Measurements from ENCODE around the gene RAB31.

Gene RAB31

GRCh38 chr18:9822587-9823185 lies 114.6 kb downstream of the RAB31 start:
- Histone ChIP-seq H3K36me3 (ENCODE audit: insufficient read depth, low read length) (no peaks in the 10 kb centered on the region), H3K79me2 (ENCODE audit: insufficient read depth, low read length) (no peaks in the 10 kb centered on the region), H3F3A (ENCODE audit: insufficient read depth, low read length) (no peaks in the 10 kb centered on the region), H3K4me3 (ENCODE audit: low read depth, low read length, poor library complexity, severe bottlenecking) (no peak overlapping the region), H3K9me3 (ENCODE audit: low read length) (peaks cover 3% of the 10 kb centered on the region; the same call in 1 of the 2 replicates), H3K4me2 (ENCODE audit: low read length) (no peak overlapping the region), H3K9ac (ENCODE audit: low read length) (no peak overlapping the region), H3K9me2 (ENCODE audit: low read depth, low read length) (no peaks in the 10 kb centered on the region), H3K27ac (ENCODE audit: low read depth, low read length, poor library complexity, severe bottlenecking) (no peak overlapping the region), H3K4me1 (ENCODE audit: insufficient read depth, low read length, severe bottlenecking) (no peaks in the 10 kb centered on the region), H3K27me3 (ENCODE audit: insufficient read depth, low read length) (peaks cover 7% of the 10 kb centered on the region; the same call in 1 of the 2 replicates), H4K20me1 (ENCODE audit: insufficient read depth, low read length) (no peaks in the 10 kb centered on the region), H2AFZ (ENCODE audit: low read length) (no peak overlapping the region)
- TF ChIP-seq CTCF (IDR thresholded peaks at IDR 0.05; ENCODE audit: low read length) (no peak), EZH2 (IDR thresholded peaks at IDR 0.05; ENCODE audit: borderline replicate concordance, low read length) (no peak)

GRCh38 chr18:9823805-9824473 lies 115.8 kb downstream of the RAB31 start:
- H3K79me2 ChIP-seq (ENCODE audit: insufficient read depth, low read length) = no peaks in the 10 kb centered on the region
- no peaks in the 10 kb centered on the region for H3K36me3 ChIP-seq (ENCODE audit: insufficient read depth, low read length)
- H3F3A ChIP-seq (ENCODE audit: insufficient read depth, low read length) = no peaks in the 10 kb centered on the region
- no peaks in the 10 kb centered on the region for H4K20me1 ChIP-seq (ENCODE audit: insufficient read depth, low read length)
- no peaks in the 10 kb centered on the region for H3K9me3 ChIP-seq (ENCODE audit: low read length)
- TF ChIP-seq CTCF (IDR thresholded peaks at IDR 0.05; ENCODE audit: low read length) = no peak
- TF ChIP-seq EZH2 (IDR thresholded peaks at IDR 0.05; ENCODE audit: borderline replicate concordance, low read length) = no peak
- H2AFZ ChIP-seq (ENCODE audit: low read length) = no peak overlapping the region
- H3K4me3 ChIP-seq (ENCODE audit: low read depth, low read length, poor library complexity, severe bottlenecking) = no peak overlapping the region
- no peak overlapping the region for H3K27ac ChIP-seq (ENCODE audit: low read depth, low read length, poor library complexity, severe bottlenecking)
- no peaks in the 10 kb centered on the region for H3K27me3 ChIP-seq (ENCODE audit: insufficient read depth, low read length)
- H3K4me1 ChIP-seq (ENCODE audit: insufficient read depth, low read length, severe bottlenecking) = no peaks in the 10 kb centered on the region
- no peak overlapping the region for H3K9ac ChIP-seq (ENCODE audit: low read length)
- H3K4me2 ChIP-seq (ENCODE audit: low read length) = no peak overlapping the region
- no peaks in the 10 kb centered on the region for H3K9me2 ChIP-seq (ENCODE audit: low read depth, low read length)

GRCh38 chr18:9824474-9824832 lies 116.4 kb downstream of the RAB31 start:
- H3K4me3 ChIP-seq (ENCODE audit: low read depth, low read length, poor library complexity, severe bottlenecking) = no peak overlapping the region
- H4K20me1 ChIP-seq (ENCODE audit: insufficient read depth, low read length) = no peaks in the 10 kb centered on the region
- H2AFZ ChIP-seq (ENCODE audit: low read length) = no peak overlapping the region
- H3K9me2 ChIP-seq (ENCODE audit: low read depth, low read length) = no peaks in the 10 kb centered on the region
- H3K36me3 ChIP-seq (ENCODE audit: insufficient read depth, low read length) = no peaks in the 10 kb centered on the region
- H3K4me2 ChIP-seq (ENCODE audit: low read length) = no peak overlapping the region
- no peak overlapping the region for H3K27ac ChIP-seq (ENCODE audit: low read depth, low read length, poor library complexity, severe bottlenecking)
- no peaks in the 10 kb centered on the region for H3K9me3 ChIP-seq (ENCODE audit: low read length)
- H3K9ac ChIP-seq (ENCODE audit: low read length) = no peak overlapping the region
- no peaks in the 10 kb centered on the region for H3K4me1 ChIP-seq (ENCODE audit: insufficient read depth, low read length, severe bottlenecking)
- no peaks in the 10 kb centered on the region for H3K79me2 ChIP-seq (ENCODE audit: insufficient read depth, low read length)
- no peak for TF ChIP-seq EZH2 (IDR thresholded peaks at IDR 0.05; ENCODE audit: borderline replicate concordance, low read length)
- no peak for TF ChIP-seq CTCF (IDR thresholded peaks at IDR 0.05; ENCODE audit: low read length)
- no peaks in the 10 kb centered on the region for H3F3A ChIP-seq (ENCODE audit: insufficient read depth, low read length)
- no peaks in the 10 kb centered on the region for H3K27me3 ChIP-seq (ENCODE audit: insufficient read depth, low read length)
